ENCODE results near the gene ROBO2. TPM values are rescaled to one million over a fixed set of nuclear protein-coding genes. Genes with fewer than 3 reads are reported as not detected.

Gene ROBO2
- polyA plus RNA-seq, 4 donors = 83.3 to 102 (median 89.4) TPM

DNA sequence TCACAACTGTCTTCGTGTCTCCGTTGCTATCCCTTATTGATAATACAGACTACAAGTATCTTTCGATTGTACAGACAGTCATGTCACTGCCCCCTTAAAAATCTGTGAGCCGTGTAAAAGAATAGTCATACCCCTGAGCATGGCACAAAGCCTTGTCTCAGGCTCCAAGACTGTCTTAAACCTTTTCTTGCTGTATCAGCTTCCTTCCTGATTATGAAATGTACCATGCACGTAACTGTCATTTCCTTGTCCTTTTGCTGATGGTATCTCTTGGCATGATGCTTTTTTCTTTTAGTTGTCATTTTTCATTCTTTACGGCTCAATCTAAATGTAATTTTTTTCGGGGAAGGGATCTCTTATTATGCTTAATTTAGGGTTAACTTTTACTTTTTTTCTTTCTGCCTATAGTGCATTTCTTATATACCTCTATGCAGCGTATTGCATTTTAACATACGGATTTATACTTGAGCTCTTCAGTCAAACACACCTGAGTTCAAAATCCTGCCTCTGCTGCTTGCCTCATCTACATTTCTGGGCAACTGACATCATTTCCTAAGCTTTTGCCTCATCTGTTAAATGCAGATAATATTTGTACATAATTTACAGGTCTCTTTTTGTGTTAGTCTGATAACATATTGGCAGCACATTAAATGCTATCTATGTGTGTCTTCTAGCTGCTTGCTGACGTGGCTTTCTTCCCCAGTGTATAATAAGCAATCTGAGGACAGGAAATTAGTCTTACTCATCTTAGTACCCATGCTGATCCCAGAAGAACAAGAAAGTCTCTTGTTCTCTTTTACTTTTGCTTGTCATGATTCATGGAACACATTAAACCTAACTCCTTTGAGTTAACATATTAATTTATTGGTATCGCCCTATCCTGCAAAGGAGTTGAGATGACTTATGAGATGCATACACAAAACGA, 57.3 kb downstream of the ROBO2 start:
- no peak for DNase-seq (ENCODE audit: low read depth in 4 of 4, low spot score in 2 of 4)

DNA sequence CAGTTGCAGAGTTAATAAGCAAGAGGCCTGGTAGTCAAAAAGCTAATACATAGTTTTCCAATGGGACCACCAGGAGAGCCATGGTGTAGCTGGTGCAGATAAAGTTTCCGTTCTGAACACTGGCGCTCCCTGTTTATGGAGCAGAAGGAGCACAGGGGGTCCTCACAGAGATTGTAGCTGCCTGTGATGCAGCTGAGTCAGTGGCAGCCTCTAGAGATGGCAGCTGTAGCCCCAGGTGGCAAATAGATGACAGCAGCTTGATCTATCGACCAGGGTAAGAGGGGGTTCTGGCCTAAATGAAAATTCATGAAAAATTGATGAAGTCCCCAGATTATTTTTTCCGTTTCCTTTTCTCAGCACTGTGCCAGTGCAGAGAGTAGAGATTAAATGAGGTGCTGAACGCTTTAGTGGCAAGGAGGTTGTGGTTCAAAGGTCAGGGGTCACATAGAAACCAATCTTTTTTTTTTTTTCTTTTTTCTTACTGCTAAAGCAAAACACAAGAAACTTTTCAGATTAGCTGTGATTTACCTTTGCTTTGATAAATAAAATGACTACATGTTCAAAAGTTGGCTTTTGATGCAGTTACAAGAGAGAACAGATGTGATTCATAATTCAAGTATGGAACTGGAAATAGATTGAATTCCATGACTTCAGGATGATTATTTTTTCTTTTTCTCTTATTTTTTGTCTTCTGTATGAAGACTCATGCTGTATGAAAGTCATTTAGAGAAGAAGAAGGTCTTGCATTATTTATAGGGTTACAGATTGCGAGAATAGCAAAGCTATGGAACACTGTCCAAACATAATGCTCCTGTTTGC, 63.3 kb downstream of the ROBO2 start:
- no peak for DNase-seq (ENCODE audit: low read depth in 4 of 4, low spot score in 2 of 4)

DNA sequence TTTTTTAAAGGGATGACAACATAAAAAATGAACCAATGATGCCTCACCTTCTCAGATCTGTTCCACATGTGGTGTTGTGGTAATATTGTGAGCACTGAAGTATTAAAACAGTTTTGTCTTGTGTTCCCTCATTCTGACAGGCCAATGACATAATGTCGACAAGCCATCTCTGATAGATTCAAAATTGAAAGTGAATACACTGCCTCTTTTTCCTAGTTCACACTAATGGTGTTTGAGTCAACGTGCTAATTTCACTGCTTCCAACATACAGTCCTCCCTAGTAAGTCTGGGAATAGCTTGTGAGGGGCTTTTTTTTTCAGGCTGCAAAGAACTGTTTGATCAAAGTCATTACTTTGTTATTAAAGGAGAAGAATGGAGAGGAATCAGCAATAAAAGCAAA, 82.8 kb downstream of the ROBO2 start:
- no peak for DNase-seq (ENCODE audit: low read depth in 4 of 4, low spot score in 2 of 4)

DNA sequence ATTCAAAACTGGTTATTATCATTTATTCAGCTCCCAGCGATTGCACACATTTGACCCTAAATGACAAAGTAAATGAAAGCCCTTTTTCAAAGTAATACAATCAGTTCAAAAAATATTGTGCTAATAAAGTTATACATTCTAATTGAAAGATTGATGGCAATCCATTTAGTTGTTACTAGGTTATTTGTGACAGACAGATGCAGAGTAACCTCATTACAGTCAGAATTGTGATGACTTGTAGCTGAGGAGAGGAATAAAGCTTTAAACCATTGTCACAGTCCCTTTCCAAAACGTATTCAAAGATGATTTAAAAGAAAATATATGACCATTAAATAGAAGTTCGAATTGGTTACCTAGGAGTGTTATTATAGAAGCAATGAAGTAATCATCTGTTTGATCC, 86.1 kb downstream of the ROBO2 start:
- no peak for DNase-seq (ENCODE audit: low read depth in 4 of 4, low spot score in 2 of 4)

DNA sequence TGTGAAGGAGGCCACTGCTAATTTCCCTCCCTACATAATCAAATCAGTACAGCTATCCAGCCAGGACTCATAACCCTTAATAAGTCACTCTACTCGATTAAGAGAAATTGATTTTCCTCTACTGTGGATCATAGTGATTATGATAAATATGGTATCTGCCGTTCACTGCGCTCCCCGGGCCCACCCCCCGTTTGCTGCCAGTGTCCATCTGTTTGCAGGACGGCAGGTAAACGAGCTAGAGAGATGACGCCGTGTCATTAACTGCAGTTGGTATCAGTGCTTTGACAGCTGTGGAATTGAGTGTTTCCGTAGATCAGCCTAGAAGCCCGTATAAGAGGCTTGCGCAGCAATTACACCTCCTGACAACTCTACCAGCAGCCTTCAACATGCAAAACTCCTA, 94.9 kb downstream of the ROBO2 start:
- DNase-seq (ENCODE audit: low read depth in 4 of 4, low spot score in 2 of 4) = no peak

DNA sequence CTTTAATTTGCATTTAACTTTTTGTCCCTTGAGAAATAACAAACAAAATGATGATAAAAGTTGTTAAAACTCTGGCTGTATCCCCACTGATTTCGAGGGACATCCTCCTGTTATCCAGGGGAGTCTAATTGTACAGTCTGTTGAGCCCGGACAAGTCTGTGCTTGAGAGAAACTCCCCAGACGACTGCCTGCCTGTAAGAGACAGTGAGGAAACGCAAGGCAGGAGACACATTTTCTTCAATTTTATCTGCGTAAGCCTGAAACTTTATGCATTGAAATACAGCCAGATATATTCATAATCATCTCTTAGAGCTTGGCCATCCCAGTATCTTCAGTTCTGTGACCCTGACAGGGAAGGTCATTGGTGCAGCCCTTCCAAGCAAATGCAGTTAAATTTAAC, 97.7 kb downstream of the ROBO2 start:
- DNase-seq (ENCODE audit: low read depth in 4 of 4, low spot score in 2 of 4) = no peak

DNA sequence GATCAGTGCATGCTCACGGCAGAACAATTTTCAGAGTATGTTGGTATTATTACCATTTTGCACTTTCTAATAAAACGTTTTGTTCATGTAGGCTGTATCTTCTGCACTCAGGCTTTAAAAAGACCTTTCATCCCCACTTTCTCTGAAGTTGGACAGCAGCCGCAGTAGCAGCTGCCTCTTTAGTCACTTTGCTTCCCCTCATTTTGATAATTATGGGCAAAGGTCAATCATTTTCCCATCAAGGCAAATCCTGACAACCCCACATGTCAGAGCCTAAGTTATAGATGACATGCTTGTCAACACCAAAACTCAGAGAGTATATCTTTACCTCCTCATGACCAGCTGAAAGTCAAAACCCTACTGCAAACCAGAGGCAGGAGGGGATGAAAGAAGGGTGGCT, 99.7 kb downstream of the ROBO2 start:
- DNase-seq (ENCODE audit: low read depth in 4 of 4, low spot score in 2 of 4) = no peak

DNA sequence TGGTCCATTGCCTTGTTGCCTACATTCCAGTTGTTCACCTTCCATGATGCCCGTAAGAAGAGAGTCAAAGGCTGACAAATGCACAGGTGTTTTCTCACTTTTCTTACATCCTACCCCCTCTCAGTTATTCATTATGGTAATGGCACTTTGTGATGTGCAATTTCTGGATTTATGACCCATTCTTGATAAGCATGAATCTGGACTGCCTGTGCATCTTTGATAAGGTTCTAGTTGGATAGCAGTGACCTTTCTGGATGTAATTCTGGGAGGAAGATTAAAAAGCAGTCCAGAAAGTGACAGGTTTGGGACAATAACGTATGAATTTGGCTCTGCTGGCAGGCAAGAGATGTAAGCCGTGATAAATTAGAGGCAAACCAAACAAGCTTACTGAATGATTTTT, 101.5 kb downstream of the ROBO2 start:
- no peak for DNase-seq (ENCODE audit: low read depth in 4 of 4, low spot score in 2 of 4)

DNA sequence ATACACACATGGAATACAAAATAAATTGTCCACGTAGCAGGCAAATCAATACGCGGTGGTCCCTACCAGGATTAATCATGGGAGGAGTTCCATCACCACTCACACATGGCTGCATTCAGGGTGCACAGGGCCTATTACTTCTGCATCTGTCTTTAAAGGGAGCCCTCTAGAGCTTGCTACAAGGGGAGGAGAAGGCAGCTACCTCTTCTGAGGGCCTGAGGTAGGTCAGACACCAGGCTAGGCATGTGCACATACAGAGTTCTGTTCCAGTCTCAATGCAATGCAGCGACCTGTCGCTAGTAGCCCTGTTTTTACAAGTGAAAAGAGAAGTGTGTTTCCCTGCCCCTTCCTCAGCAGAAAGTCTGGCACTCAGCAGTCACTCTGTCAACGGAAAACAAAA, 102.7 kb downstream of the ROBO2 start:
- no peak for DNase-seq (ENCODE audit: low read depth in 4 of 4, low spot score in 2 of 4)

DNA sequence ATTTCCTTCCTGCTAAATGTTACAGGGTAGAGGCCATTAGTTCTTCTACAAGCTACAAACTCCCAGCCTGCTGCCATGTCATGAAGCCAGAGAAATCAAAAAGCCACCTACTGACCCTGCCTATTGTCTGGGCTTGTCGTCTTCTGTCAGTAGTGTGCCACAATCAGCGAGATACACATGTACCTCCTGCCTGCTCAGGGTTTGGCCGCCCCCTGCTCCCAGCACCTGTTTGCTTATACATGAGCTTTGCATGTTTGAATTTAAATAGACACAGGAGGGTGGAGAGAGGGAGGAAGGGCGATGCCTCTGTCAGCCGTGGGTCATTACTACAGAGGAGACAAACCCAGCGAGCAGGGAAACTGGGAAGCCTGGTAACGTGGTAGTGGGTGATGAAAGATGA, 106.1 kb downstream of the ROBO2 start:
- DNase-seq (ENCODE audit: low read depth in 4 of 4, low spot score in 2 of 4) = no peak

DNA sequence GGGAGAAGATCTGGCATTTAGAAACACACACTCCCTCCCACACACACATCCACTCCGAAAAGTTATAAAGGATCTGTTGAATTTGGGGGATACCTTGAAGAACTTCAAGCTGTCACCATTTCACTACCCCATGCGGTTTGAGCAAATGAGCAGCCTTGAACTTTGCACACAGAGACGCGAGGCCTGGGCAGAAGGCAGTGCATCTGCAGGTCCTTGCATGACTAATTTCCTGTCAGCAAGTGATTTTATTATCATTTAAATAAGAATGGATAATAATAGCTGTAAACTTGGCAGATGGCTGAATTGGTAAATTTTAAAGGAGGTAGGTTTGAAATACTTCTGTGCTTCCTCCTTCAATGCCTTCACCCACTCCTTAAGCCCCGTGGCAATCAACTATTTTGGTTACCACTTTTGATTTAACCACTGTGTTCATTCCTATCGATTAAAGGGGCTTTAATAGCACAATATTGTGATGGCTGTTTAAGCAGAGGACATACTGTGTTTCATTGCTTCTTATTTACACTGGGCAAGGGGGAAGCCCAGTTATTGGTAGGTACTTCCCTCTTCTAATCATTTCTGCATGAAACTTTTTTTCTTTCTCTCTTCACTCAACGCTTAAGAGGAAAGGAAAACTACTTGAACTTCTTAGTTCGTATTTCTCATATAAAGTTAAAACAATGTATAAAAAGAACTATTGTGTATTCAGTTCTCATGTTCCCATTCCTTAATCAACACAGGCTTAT, 108.1 kb downstream of the ROBO2 start:
- DNase-seq (ENCODE audit: low read depth in 4 of 4, low spot score in 2 of 4) = no peak

DNA sequence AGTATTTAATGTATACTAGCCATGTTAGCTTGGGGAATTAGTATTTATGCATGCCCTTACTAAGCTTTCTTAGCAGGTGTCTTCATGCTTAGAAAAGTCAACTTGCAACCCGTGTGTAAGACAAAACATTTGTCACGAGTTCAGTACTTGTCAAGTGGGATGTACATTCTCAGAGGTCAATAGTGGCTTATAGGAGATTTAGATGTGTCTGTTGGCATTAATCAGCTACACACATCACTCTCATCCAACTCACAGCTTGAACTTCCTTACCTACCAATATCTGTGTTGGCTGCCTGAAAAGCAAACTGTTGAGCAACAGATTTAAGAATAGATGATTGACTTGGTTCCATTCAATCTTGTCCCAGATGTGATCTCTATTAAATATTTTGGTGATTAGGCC, 109.5 kb downstream of the ROBO2 start:
- no peak for DNase-seq (ENCODE audit: low read depth in 4 of 4, low spot score in 2 of 4)

DNA sequence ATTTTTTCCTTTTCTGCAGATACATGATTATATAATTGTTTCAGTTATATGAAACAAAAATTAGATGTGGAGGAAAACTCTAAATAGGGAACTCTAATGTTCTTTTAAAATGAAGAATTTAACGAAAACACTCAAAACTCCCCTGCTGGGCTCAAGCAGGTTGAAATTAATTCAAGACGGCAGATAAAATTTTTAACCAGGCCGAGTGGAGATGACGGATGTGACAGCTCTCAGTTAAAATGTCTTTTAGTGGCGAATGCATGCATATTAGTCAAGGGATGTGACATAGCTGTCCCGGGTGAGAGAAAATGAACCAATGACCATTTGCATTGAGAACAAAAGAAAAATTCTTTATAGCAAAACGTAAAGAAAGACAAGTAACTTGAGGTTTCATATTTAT, 110.1 kb downstream of the ROBO2 start:
- DNase-seq (ENCODE audit: low read depth in 4 of 4, low spot score in 2 of 4) = no peak

DNA sequence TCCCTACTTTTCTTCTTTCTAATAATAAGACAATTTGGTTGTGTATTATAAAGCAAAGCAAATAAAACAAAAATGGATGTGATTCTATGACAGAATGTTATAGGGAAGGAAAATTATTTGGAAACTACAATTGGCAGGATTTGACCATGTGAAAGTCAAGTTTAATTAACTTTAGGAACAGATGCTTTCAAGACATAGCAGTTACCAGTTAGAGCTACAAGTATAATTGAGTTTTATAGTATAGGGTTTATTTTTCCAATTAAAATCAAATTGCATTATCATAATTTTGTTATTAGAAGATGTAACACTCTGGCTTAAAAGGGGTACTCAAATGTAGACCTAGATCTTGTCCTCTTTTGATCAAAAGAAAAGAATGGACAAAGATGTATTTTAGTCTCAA, 110.9 kb downstream of the ROBO2 start:
- no peak for DNase-seq (ENCODE audit: low read depth in 4 of 4, low spot score in 2 of 4)

DNA sequence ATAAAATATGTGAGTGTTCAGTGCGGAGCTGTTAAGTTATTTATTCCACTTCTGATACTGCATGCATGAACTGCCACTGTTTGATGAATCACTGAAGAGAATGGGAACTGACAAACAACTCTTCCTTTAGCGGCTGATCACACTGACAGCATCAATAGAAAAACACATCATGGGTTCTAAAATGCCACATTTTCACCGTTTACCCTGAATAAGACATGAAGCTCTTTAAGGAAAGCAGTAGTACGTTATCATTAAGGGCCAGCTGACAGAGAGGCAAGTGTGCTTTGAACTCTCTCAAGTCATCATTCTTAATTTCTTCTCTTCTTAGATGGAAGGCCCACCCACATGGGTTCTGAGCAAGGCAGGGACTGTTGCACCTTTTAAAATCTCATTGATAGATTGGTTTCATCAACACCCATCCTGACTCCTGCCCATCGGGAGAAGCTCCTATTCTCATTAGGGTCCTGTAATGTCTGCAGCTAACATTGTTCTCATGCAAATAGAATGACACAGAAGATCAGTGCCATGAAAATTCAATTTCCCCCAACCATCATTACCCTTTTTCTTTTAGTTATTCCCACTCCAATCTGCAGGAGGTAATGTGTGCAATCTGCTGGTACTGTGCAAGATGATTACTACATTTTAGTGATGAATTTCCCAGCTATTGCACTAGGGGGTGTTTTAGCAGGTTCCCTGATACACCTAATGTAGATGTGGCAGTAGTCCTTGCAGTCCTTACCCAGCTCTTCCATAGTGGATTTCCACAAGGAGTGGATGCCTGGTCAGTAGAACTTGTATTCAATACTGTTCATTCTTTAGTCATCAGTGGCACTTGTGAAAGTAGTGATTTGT, 119.1 kb downstream of the ROBO2 start:
- no peak for DNase-seq (ENCODE audit: low read depth in 4 of 4, low spot score in 2 of 4)

DNA sequence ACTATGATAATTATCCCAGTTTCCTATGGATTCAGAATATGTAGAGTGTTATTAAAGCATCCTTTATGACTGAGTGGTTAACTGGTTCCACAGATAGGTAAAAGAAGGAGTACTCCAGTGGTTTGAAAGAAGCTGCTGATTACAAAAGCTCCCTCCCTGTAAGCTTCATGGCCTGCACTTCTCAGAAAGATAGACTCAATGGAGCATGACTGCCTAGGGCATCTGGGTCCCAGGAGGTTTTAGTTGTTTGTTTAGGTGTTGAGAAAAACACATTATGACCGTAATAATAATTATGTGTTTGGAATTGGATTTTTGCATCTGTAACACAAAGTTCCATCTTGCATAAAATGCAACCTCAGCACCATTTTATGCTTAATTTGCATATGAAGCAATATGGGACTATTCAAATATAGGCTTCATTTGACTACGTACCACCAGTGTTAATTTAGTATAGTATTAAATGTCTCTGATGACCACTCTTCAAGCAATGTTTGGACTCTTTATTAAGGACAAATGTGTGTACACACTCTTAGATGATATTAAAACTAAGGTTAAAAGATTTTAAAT, 121.1 kb downstream of the ROBO2 start:
- DNase-seq (ENCODE audit: low read depth in 4 of 4, low spot score in 2 of 4) = no peak

DNA sequence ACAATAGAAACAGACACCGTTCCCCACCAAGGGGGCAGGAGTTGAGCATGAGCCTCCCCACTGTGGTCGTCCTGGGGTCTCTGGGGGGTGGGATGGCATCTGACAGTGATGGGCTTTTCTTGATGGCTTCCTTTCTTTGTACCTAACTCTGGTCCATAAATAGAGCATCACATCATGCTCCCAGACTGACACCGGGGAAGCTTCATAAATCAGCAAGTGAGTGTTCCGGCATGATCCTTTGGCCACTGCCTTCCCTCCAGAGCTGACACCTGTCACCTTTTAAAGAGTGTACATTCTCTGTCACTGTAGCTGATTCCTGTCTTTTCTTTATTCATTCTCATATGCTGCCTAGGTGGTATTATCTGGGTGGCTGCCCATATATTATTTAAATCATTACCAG, 129.9 kb downstream of the ROBO2 start:
- DNase-seq (ENCODE audit: low read depth in 4 of 4, low spot score in 2 of 4) = no peak

DNA sequence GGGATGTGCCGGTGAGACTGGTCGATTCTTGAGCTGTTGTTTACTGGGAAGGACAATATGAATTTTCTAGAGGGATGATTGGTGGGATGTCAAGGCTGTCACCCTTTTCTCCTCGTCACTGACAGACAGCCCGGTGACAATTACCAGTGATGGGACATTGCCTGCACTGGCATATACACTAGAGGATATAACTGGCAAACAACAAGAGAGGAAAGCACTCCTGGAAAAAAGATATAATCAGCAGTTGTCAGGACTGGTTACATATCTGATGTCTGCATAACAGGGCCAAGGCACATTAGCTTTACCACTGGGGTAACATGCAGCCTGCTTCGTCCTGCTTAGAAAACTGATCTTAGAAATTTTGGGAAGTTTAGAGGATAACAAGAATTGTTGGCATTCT, 131.1 kb downstream of the ROBO2 start:
- DNase-seq (ENCODE audit: low read depth in 4 of 4, low spot score in 2 of 4) = no peak

DNA sequence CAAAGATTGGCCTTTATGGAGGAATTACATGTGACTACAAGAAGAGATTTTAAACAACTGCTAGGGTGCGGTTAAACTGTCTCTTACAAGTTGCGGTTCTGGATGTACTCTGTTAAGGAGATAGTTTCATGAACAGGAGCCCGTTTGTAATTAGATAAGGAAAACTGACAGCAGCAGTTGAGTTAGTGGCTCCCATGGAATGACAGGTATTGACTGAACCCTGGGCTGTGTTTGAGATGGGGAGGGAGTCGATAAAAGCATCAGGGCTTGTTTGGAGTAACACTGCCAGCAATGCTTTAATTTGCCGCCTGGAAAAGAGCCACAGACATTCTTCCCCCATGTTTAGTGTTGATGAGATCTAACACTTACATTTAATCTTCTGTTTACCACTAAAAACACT, 139.9 kb downstream of the ROBO2 start:
- DNase-seq (ENCODE audit: low read depth in 4 of 4, low spot score in 2 of 4) = no peak

DNA sequence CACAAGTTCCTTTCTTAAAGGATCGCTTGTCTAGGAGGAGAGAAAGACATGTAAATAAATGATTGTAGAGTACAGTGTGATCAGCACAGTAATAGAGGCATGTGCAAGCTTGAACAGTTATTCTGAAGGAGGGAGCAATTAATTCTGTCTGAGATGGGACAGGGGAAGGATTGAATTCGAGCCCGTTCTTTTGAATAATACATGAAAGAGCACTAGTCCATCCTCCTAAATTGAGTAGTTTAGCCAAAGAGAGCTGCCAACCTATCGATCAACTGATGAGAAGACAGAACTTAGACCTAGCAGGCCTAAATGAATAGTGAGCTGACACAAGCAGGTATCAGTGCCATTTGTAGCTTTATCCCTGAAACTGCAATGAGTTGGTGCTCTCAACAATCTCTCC, 142.4 kb downstream of the ROBO2 start:
- no peak for DNase-seq (ENCODE audit: low read depth in 4 of 4, low spot score in 2 of 4)
